ENCODE results near the gene CACNG6. TPM values are rescaled to one million over a fixed set of nuclear protein-coding genes. Genes with fewer than 3 reads are reported as not detected.

Gene CACNG6
- total and polyA plus RNA-seq, 2 donors (not counting 3 experiments of a cell fraction or from before 2014, with no cell fraction given): 5.0 to 5.4 TPM

DNA sequence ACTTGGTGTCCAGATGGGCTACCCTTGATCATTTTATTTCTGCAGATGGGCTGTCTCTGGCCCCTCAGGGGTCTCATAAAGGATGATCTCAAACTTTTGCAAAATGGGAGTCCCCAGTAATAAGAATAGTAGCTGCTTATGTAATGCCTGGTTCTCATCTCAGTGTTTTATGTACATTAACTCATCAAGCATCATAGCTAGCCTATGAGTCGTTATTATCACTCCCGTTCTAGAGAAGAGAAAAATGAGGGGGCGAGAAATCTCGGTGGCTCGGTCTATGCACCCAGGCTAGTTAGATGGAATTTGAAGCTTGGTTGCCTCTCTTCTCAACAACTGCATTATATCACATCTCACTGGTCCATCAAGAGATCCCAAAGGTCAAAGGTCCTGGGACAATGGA, 3.4 kb downstream of the CACNG6 start:
- intact Hi-C loops (cut with micrococcal nuclease) (no loop called here), dilution Hi-C loops (cut with MboI; ENCODE audit: extremely low pct_ligation_motif_present, low sequenced_read_pairs) (no loop called here)
- H3K9me3 ChIP-seq (replicated peaks; ENCODE audit: control insufficient read depth, insufficient read depth, low read length): no peaks in the 10 kb centered on the region
- peaks cover 0 to 2% of the 10 kb centered on the region in 2 experiments for H3K27me3 ChIP-seq (ENCODE audit: control insufficient read depth in 2 of 2, insufficient read depth in 2 of 2, low read length in 2 of 2)
- no peak for FAIRE-seq
- no peak overlapping the region for H3K27ac ChIP-seq (ENCODE audit: insufficient read depth, low read depth, low read length)
- H3K9me1 ChIP-seq (replicated peaks; ENCODE audit: control insufficient read depth, extremely low read depth, insufficient read depth, low read length): no peaks in the 10 kb centered on the region
- H2AFZ ChIP-seq (ENCODE audit: low read depth, low read length): no peak overlapping the region
- no peak overlapping the region for H3K9ac ChIP-seq (replicated peaks; ENCODE audit: extremely low read depth, insufficient read depth, low read length)
- POLR2A ChIA-PET: no interaction called here
- no peaks in the 10 kb centered on the region for H3K79me2 ChIP-seq (ENCODE audit: control insufficient read depth, insufficient read depth, low read length)
- no peak overlapping the region for H3K4me2 ChIP-seq (ENCODE audit: insufficient read depth, low read length)
- no peaks in the 10 kb centered on the region for H3K36me3 ChIP-seq (ENCODE audit: control insufficient read depth in 2 of 2, extremely low read depth in 1 of 2, insufficient read depth in 2 of 2, low read length in 2 of 2)
- no peaks in the 10 kb centered on the region for H4K20me1 ChIP-seq (replicated peaks; ENCODE audit: control insufficient read depth, extremely low read depth, insufficient read depth, low read length)
- H3K4me1 ChIP-seq (ENCODE audit: control insufficient read depth, extremely low read depth, insufficient read depth, low read length): peaks cover 34% of the 10 kb centered on the region
- TF ChIP-seq FOS (IDR thresholded peaks at IDR 0.05; ENCODE audit: borderline replicate concordance, insufficient read depth, low read length) (no peak), EZH2 (IDR thresholded peaks at IDR 0.05; ENCODE audit: borderline replicate concordance, low read depth, low read length, severe bottlenecking) (no peak), MYC (IDR thresholded peaks at IDR 0.05; ENCODE audit: low read depth, low read length) (no peak), POLR2A (IDR thresholded peaks at IDR 0.05; ENCODE audit: low read depth, low read length) (no peak), GATA2 (IDR thresholded peaks at IDR 0.05; ENCODE audit: insufficient read depth, insufficient read length, low read depth, low read length) (no peak), POLR2AphosphoS5 (IDR thresholded peaks at IDR 0.05; ENCODE audit: insufficient read depth, low read depth, low read length) (no peak)
- TF ChIP-seq, protein P1, sequence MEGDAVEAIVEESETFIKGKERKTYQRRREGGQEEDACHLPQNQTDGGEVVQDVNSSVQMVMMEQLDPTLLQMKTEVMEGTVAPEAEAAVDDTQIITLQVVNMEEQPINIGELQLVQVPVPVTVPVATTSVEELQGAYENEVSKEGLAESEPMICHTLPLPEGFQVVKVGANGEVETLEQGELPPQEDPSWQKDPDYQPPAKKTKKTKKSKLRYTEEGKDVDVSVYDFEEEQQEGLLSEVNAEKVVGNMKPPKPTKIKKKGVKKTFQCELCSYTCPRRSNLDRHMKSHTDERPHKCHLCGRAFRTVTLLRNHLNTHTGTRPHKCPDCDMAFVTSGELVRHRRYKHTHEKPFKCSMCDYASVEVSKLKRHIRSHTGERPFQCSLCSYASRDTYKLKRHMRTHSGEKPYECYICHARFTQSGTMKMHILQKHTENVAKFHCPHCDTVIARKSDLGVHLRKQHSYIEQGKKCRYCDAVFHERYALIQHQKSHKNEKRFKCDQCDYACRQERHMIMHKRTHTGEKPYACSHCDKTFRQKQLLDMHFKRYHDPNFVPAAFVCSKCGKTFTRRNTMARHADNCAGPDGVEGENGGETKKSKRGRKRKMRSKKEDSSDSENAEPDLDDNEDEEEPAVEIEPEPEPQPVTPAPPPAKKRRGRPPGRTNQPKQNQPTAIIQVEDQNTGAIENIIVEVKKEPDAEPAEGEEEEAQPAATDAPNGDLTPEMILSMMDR (IDR thresholded peaks at IDR 0.05; ENCODE audit: extremely low read depth in 1 of 2, insufficient read depth in 1 of 2, low read depth in 1 of 2, low read length in 2 of 2): no peak
- TF ChIP-seq, protein P2, sequence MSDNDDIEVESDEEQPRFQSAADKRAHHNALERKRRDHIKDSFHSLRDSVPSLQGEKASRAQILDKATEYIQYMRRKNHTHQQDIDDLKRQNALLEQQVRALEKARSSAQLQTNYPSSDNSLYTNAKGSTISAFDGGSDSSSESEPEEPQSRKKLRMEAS (IDR thresholded peaks at IDR 0.05; ENCODE audit: insufficient read depth, insufficient read length): no peak
- H3K4me3 ChIP-seq (replicated peaks in 1 of 3; ENCODE audit: insufficient read depth in 1 of 3, low read depth in 1 of 3, low read length in 3 of 3): no peak overlapping the region
- CTCF ChIA-PET: interaction anchor here (1.0 to 2.1 kb wide), 4 partner anchors 14 to 185 kb away, joined by 3 to 8 read pairs (median 4); no protein-coding TSS in a partner anchor
- DNase-seq (ENCODE audit: low read depth, low spot score): no peak
- BruUV-seq (replicated peaks): no TSS peak

All from endothelial cell of umbilical vein (primary cell).